IMR-90 (cell line): ENCODE measurements around the gene RPP25. TPM values are rescaled to one million over a fixed set of nuclear protein-coding genes. Genes with fewer than 3 reads are reported as not detected.

Experiments
- ATAC-seq: fragments of 200-7000 bp; cut with Tn5 transposase; 2 replicates; pipeline ENCODE4 v1.9.1; 2020; ENCODE audit warnings: low read depth, mild to moderate bottlenecking, moderate library complexity
- BruUV-seq: library from RNA; stranded (reverse); fragments of 400-500 nt; replicated peaks from 2 replicates; lab custom pipeline; 2021; lab: Mats Ljungman, UMichigan
- CTCF ChIA-PET: fragments of 300-600 bp; formaldehyde crosslinking; extraction: SDS; loops from one replicate; lab custom pipeline; 2021; ENCODE audit warnings: antibody characterized with exemption; lab: Yijun Ruan, JAX
- POLR2A ChIA-PET: fragments of 300-600 bp; sonication (Branson Sonifier 250); formaldehyde crosslinking; loops from one replicate; lab custom pipeline; 2022; ENCODE audit warnings: antibody characterized with exemption; ENCODE audit not compliant: unreplicated experiment; lab: Charles Lee
- DNase-seq: peaks from one replicate; pipeline ENCODE4 v3.0.0; 2013
- H2AFZ ChIP-seq: replicated peaks from 2 replicates; pipeline ENCODE3; 2013; ENCODE audit warnings: low read length, mild to moderate bottlenecking; ENCODE audit not compliant: poor library complexity
- H2AK5ac ChIP-seq: 2 replicates; pipeline ENCODE4 v1.6.1; 2013; ENCODE audit warnings: low read depth, low read length, inconsistent platforms
- H2AK9ac ChIP-seq: replicated peaks from 2 replicates; pipeline ENCODE3; 2013; ENCODE audit warnings: mild to moderate bottlenecking, low read depth, low read length, moderate library complexity; ENCODE audit not compliant: poor library complexity
- H2BK120ac ChIP-seq: 2 replicates; pipeline ENCODE4 v1.6.1; 2013; ENCODE audit warnings: low read depth, low read length, inconsistent platforms
- H2BK15ac ChIP-seq: 3 replicates; pipeline ENCODE4 v1.6.1; 2013; ENCODE audit warnings: low read depth, low read length, inconsistent platforms
- H2BK20ac ChIP-seq: 2 replicates; pipeline ENCODE4 v1.6.1; 2013; ENCODE audit warnings: low read depth, mild to moderate bottlenecking, inconsistent platforms, low read length, moderate library complexity
- H2BK5ac ChIP-seq: 2 replicates; pipeline ENCODE4 v1.6.1; 2013; ENCODE audit warnings: mild to moderate bottlenecking, low read depth, low read length, inconsistent platforms; ENCODE audit not compliant: poor library complexity, severe bottlenecking
- H3K14ac ChIP-seq: replicated peaks from 2 replicates; pipeline ENCODE4 v1.6.1; 2013; ENCODE audit warnings: low read depth, low read length, inconsistent platforms
- H3K18ac ChIP-seq: 2 replicates; pipeline ENCODE4 v1.6.1; 2013; ENCODE audit warnings: low read depth, low read length, control low read depth
- H3K23ac ChIP-seq: 2 replicates; pipeline ENCODE4 v1.6.1; 2013; ENCODE audit warnings: low read depth, low read length, inconsistent platforms
- H3K27ac ChIP-seq: 2 replicates; pipeline ENCODE4 v1.5.1; 2013; ENCODE audit warnings: mild to moderate bottlenecking, control low read depth, low read length; ENCODE audit not compliant: insufficient read depth
- H3K27me3 ChIP-seq: 2 replicates; pipeline ENCODE4 v1.6.1; 2013; ENCODE audit warnings: low read length; ENCODE audit not compliant: control insufficient read depth, insufficient read depth
- H3K36me3 ChIP-seq: 2 replicates; pipeline ENCODE4 v1.6.1; 2013; ENCODE audit warnings: low read length, mixed read lengths; ENCODE audit not compliant: control insufficient read depth, insufficient read depth
- H3K4ac ChIP-seq: 2 replicates; pipeline ENCODE4 v1.6.1; 2013; ENCODE audit warnings: low read depth, low read length, inconsistent platforms
- H3K4me1 ChIP-seq: 2 replicates; pipeline ENCODE4 v1.6.1; 2013; ENCODE audit warnings: low read length, mixed read lengths; ENCODE audit not compliant: control insufficient read depth, insufficient read depth
- H3K4me2 ChIP-seq: 2 replicates; pipeline ENCODE4 v1.6.1; 2013; ENCODE audit warnings: low read depth, mild to moderate bottlenecking, control low read depth, low read length, moderate library complexity
- H3K4me3 ChIP-seq: 2 replicates; pipeline ENCODE4 v1.5.1; 2013; ENCODE audit warnings: low read depth, mild to moderate bottlenecking, control low read depth, low read length, moderate library complexity; ENCODE audit not compliant: insufficient read depth
- H3K56ac ChIP-seq: 2 replicates; pipeline ENCODE4 v1.6.1; 2013; ENCODE audit warnings: low read length, inconsistent platforms; ENCODE audit not compliant: insufficient read depth; ENCODE audit errors: extremely low read depth
- H3K79me1 ChIP-seq, 2 experiments: 2 replicates each; pipeline ENCODE4 v1.6.1; 2013; ENCODE audit warnings: low read length in 2 of 2, inconsistent platforms in 1 of 2, low read depth in 1 of 2
- H3K9ac ChIP-seq: 2 replicates; pipeline ENCODE4 v1.6.1; 2013; ENCODE audit warnings: low read depth, low read length, control low read depth
- H3K9me1 ChIP-seq: 2 replicates; pipeline ENCODE4 v1.6.1; 2013; ENCODE audit warnings: low read length, inconsistent platforms; ENCODE audit not compliant: insufficient read depth
- H3K9me3 ChIP-seq: 2 replicates; pipeline ENCODE4 v1.6.1; 2013; ENCODE audit warnings: low read length; ENCODE audit not compliant: control insufficient read depth, insufficient read depth
- H4K20me1 ChIP-seq: 2 replicates; pipeline ENCODE4 v1.6.1; 2013; ENCODE audit warnings: low read length, inconsistent platforms; ENCODE audit not compliant: insufficient read depth
- H4K5ac ChIP-seq: 2 replicates; pipeline ENCODE4 v1.6.1; 2013; ENCODE audit warnings: mild to moderate bottlenecking, low read depth, low read length, control low read depth
- H4K8ac ChIP-seq, 2 experiments: 2 replicates each; pipeline ENCODE4 v1.6.1; 2013; ENCODE audit warnings: low read depth in 2 of 2, low read length in 2 of 2, control low read depth in 1 of 2, inconsistent platforms in 1 of 2
- H4K91ac ChIP-seq: 2 replicates; pipeline ENCODE4 v1.6.1; 2013; ENCODE audit warnings: low read depth, low read length, inconsistent platforms; ENCODE audit not compliant: insufficient read depth
- FOS ChIP-seq: fragments of 150-350 bp; IDR thresholded peaks from 2 replicates; pipeline ENCODE4 v1.6.1; 2016; ENCODE audit warnings: low read depth, low read length
- RCOR1 ChIP-seq: IDR thresholded peaks from 2 replicates; pipeline ENCODE4 v1.6.1; 2012; ENCODE audit warnings: mild to moderate bottlenecking, low read length, improper control_type of control experiment; ENCODE audit not compliant: insufficient replicate concordance
- WGBS, 2 experiments: methylation state at CpG; one replicate each; pipeline versions ENCODE4 v1.1.5 to v1.1.7; 2013; ENCODE audit warnings: missing lambda C conversion rate in 2 of 2; ENCODE audit not compliant: insufficient read length in 1 of 2; ENCODE audit errors: extremely low coverage in 2 of 2; 5-methylcytosine and 5-hydroxymethylcytosine counted together
- dilution Hi-C: fragments of 300-500 bp; cut with HindIII; formaldehyde crosslinking; loops from one replicate; pipeline ENCODE4 v1.14.3; 2018; ENCODE audit warnings: low sequenced_read_pairs; ENCODE audit not compliant: unreplicated experiment
- in situ Hi-C: fragments of 300-500 bp; cut with MboI; formaldehyde crosslinking; loops from 3 replicates; pipeline ENCODE4 v1.14.3; 2019; ENCODE audit warnings: low sequenced_read_pairs, inconsistent platforms, mixed read lengths
- intact Hi-C: fragments of 100-400 bp; cut with micrococcal nuclease; formaldehyde crosslinking; loops from 2 replicates; pipeline ENCODE4 v1.10.0; 2022
- polyA plus RNA-seq, 3 experiments: library from polyadenylated mRNA; depleted of rRNA; stranded (reverse); fragments of >200 nt; gene quantifications; 2 replicates each; pipeline ENCODE4 v1.2.3, GENCODE V29; 2012; ENCODE audit warnings: low replicate concordance in 1 of 3
- total RNA-seq: library from RNA; depleted of rRNA; stranded (reverse); fragments of >200 nt; gene quantifications from 2 replicates; pipeline ENCODE4 v1.2.3, GENCODE V29; 2012

Gene RPP25
- total and polyA plus RNA-seq, 2 of the 4 experiments (the other 2 are of a cell fraction): 0.18 to 0.38 TPM

DNA sequence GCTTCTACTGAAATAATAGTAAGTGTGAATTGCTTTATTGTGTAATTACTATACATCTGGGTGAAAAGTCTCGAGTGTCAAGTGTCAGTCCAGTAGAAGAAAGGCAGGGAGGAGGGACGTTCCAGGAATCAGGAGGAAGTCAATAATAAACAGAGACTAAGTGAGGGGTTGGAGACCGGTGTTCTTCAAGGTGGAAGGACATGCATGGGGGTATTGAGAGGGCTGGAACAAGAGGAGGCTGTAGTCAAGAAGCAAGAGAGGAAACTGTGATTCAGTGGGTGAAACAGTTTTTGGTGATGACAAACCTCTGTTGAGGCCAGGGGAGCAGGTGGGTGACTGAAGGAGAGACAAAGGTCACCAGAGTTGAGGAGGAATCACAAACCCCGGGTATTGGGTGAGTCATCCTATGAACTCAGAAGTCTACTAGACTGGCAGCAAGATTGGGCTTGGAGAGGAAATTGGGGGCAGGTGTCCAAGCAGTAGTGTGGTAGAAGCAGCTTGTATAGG is 27.2 kb upstream of the RPP25 start:
- no peak for ATAC-seq
- no peak overlapping the region for H2AK5ac ChIP-seq
- H2AK9ac ChIP-seq: no peak overlapping the region
- no peaks in the 10 kb centered on the region for H3K9me1 ChIP-seq
- CTCF ChIA-PET: no interaction called here
- H4K5ac ChIP-seq: no peak overlapping the region
- in situ Hi-C loops: no loop called here
- H3K27me3 ChIP-seq: peaks cover 20% of the 10 kb centered on the region
- H2BK20ac ChIP-seq: no peak overlapping the region
- H2AFZ ChIP-seq: no peak overlapping the region
- dilution Hi-C loops: no loop called here
- no peak overlapping the region for H3K4me3 ChIP-seq
- H3K27ac ChIP-seq: no peak overlapping the region
- H3K79me1 ChIP-seq: no peaks in the 10 kb centered on the region
- no peaks in the 10 kb centered on the region for H3K9me3 ChIP-seq
- peaks cover 2% of the 10 kb centered on the region; the same call in 1 of the 2 replicates for H3K4me1 ChIP-seq
- no peak overlapping the region for H3K4ac ChIP-seq
- no peak overlapping the region for H2BK120ac ChIP-seq
- H4K91ac ChIP-seq: no peak overlapping the region
- H3K56ac ChIP-seq: no peak overlapping the region
- WGBS, 2 experiments: 23% methylated on average over 4 of the region's 4 CpGs; no CpG with 5 or more reads in 1 of the 2 experiments
- no peak for DNase-seq
- intact Hi-C loops: no loop called here
- POLR2A ChIA-PET: interaction anchor here (0.6 kb wide), 1 partner anchor 31 kb away, joined by 3 read pairs; no protein-coding TSS in a partner anchor
- BruUV-seq: no TSS peak
- no peak overlapping the region for H3K18ac ChIP-seq
- H3K23ac ChIP-seq: no peak overlapping the region
- TF ChIP-seq FOS: no peak
- no peak for TF ChIP-seq RCOR1
- H4K20me1 ChIP-seq: no peaks in the 10 kb centered on the region
- no peak overlapping the region for H2BK5ac ChIP-seq
- H3K36me3 ChIP-seq: no peaks in the 10 kb centered on the region
- H2BK15ac ChIP-seq: no peak overlapping the region
- no peak overlapping the region for H4K8ac ChIP-seq
- H3K4me2 ChIP-seq: no peak overlapping the region
- no peak overlapping the region for H3K14ac ChIP-seq
- no peak overlapping the region for H3K9ac ChIP-seq
